Midbrain (tissue), 1 donor: ENCODE measurements around the gene TTLL8.
A peak's percentile ranks its signal among the peaks of the same experiment; 100 is the strongest.

Experiments
- DNase-seq: peaks from one replicate; lab custom pipeline; 2025; lab: John Stamatoyannopoulos, UW

The TTLL8 gene

GRCh38 chr22:50082961-50083461 lies 24.9 kb upstream of the TTLL8 start:
- no peak for DNase-seq

- no peak for DNase-seq
Measured at GRCh38 chr22:50082197-50082715, 24.2 kb upstream of the TTLL8 start.

GRCh38 chr22:50081426-50082196 lies 23.5 kb upstream of the TTLL8 start:
- no peak for DNase-seq

GRCh38 chr22:50080077-50080465 lies 22.0 kb upstream of the TTLL8 start:
- no peak for DNase-seq

- no peak for DNase-seq
Measured at GRCh38 chr22:50078761-50079160, 20.7 kb upstream of the TTLL8 start.

GRCh38 chr22:50078246-50078645 lies 20.1 kb upstream of the TTLL8 start:
- no peak for DNase-seq

GRCh38 chr22:50076646-50077535 lies 18.8 kb upstream of the TTLL8 start:
- DNase-seq = no peak

GRCh38 chr22:50074551-50075530 lies 16.7 kb upstream of the TTLL8 start:
- DNase-seq = peak; percentile 29

- DNase-seq = no peak
Measured at GRCh38 chr22:50074056-50074455, 16.0 kb upstream of the TTLL8 start.

GRCh38 chr22:50072714-50073538 lies 14.8 kb upstream of the TTLL8 start:
- DNase-seq = no peak

GRCh38 chr22:50072167-50072555 lies 14.1 kb upstream of the TTLL8 start:
- no peak for DNase-seq

GRCh38 chr22:50071432-50072166 lies 13.5 kb upstream of the TTLL8 start:
- no peak for DNase-seq

- DNase-seq = no peak
Measured at GRCh38 chr22:50070366-50070765, 12.3 kb upstream of the TTLL8 start.

GRCh38 chr22:50068096-50068495 lies 10.0 kb upstream of the TTLL8 start:
- no peak for DNase-seq

GRCh38 chr22:50067244-50067643 lies 9.1 kb upstream of the TTLL8 start:
- DNase-seq = no peak

- DNase-seq = no peak
Measured at GRCh38 chr22:50064453-50064852, 6.4 kb upstream of the TTLL8 start.

GRCh38 chr22:50063589-50064393 lies 5.7 kb upstream of the TTLL8 start:
- no peak for DNase-seq

GRCh38 chr22:50062509-50063135 lies 4.5 kb upstream of the TTLL8 start:
- DNase-seq = no peak
